Osteocyte (in vitro differentiated cells): ENCODE results near the gene CADM1. TPM values are rescaled to one million over a fixed set of nuclear protein-coding genes. Genes with fewer than 3 reads are reported as not detected.

ENCODE experiments used
- DNase-seq: peaks from one replicate; pipeline ENCODE4 v3.0.0; 2021; ENCODE audit warnings: mixed read lengths; ENCODE audit not compliant: unreplicated experiment; ENCODE audit errors: extremely low spot score
- H3K27ac Mint-ChIP-seq: one replicate; pipeline ENCODE4 v1.8.0; 2021; ENCODE audit warnings: mild to moderate bottlenecking, mixed read lengths; ENCODE audit not compliant: unreplicated experiment
- H3K27me3 Mint-ChIP-seq: one replicate; pipeline ENCODE4 v1.8.0; 2021; ENCODE audit warnings: mixed read lengths; ENCODE audit not compliant: unreplicated experiment
- H3K36me3 Mint-ChIP-seq: one replicate; pipeline ENCODE4 v1.8.0; 2021; ENCODE audit warnings: mixed read lengths; ENCODE audit not compliant: unreplicated experiment
- H3K4me1 Mint-ChIP-seq: one replicate; pipeline ENCODE4 v1.8.0; 2021; ENCODE audit warnings: mixed read lengths; ENCODE audit not compliant: unreplicated experiment
- H3K4me3 Mint-ChIP-seq: one replicate; pipeline ENCODE4 v1.8.0; 2021; ENCODE audit warnings: mild to moderate bottlenecking, moderate library complexity, mixed read lengths; ENCODE audit not compliant: unreplicated experiment
- H3K9me3 Mint-ChIP-seq: one replicate; pipeline ENCODE4 v1.8.0; 2021; ENCODE audit warnings: mixed read lengths; ENCODE audit not compliant: unreplicated experiment
- CTCF ChIP-seq: fragments of 200-600 bp; sonication (generic); IDR thresholded peaks from 2 replicates; pipeline ENCODE4 v1.5.0; 2021; ENCODE audit warnings: antibody characterized with exemption, mild to moderate bottlenecking, moderate library complexity
- total RNA-seq: library from RNA; stranded (reverse); gene quantifications from 2 replicates; pipeline ENCODE4 v1.2.1, GENCODE V29; 2021

Gene CADM1
- total RNA-seq, 1 donor from 2014 or later: 24.2 TPM

DNA sequence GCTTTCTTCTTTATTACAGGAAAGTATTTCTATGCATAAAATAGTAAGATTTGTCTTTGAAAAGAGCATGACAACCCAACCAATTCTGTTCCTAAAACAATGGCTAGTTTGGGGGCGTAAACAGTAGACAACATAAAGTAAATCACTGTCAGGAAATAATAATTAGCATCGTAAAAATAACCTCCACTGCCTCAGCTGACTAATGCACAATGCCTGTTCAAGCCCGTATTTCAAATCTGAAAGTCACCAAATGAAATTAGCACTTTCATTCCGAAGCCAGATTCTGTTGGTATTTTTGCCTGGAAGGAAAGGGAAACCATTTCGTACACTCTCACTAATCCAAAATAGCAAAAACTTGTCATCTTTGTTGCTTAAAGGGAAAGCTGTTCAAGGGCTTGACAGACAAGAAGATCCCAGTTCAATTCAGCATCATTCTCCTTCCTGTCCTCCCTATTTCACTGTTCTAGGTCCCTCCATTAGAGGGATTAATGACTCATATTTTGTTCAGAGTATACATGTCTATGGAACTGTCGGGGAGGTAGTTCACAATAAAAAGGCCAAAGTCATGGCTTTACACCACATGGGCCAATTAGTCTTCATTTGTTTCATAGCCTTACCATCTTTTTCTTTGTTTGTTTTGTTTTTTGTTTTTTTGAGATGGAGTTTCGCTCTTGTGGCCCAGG lies 154.7 kb downstream of the CADM1 start:
- Mint-ChIP-seq H3K4me1 (no peaks in the 10 kb centered on the region), H3K4me3 (no peak overlapping the region), H3K27ac (no peak overlapping the region), H3K36me3 (no peaks in the 10 kb centered on the region), H3K9me3 (no peaks in the 10 kb centered on the region), H3K27me3 (no peaks in the 10 kb centered on the region)
- DNase-seq: no peak
- no peak for TF ChIP-seq CTCF

GRCh38 chr11:115348416-115348815 lies 155.8 kb downstream of the CADM1 start:
- TF ChIP-seq CTCF: no peak
- H3K27me3 Mint-ChIP-seq: no peaks in the 10 kb centered on the region
- no peaks in the 10 kb centered on the region for H3K4me1 Mint-ChIP-seq
- H3K9me3 Mint-ChIP-seq: no peaks in the 10 kb centered on the region
- no peak overlapping the region for H3K4me3 Mint-ChIP-seq
- DNase-seq: no peak
- no peak overlapping the region for H3K27ac Mint-ChIP-seq
- no peaks in the 10 kb centered on the region for H3K36me3 Mint-ChIP-seq

- H3K4me1 Mint-ChIP-seq: no peaks in the 10 kb centered on the region
- no peaks in the 10 kb centered on the region for H3K36me3 Mint-ChIP-seq
- no peak overlapping the region for H3K27ac Mint-ChIP-seq
- H3K4me3 Mint-ChIP-seq: no peak overlapping the region
- no peaks in the 10 kb centered on the region for H3K9me3 Mint-ChIP-seq
- no peak for DNase-seq
- TF ChIP-seq CTCF: no peak
- H3K27me3 Mint-ChIP-seq: no peaks in the 10 kb centered on the region
Measured at GRCh38 chr11:115347106-115347505, 157.1 kb downstream of the CADM1 start.

- H3K36me3 Mint-ChIP-seq: no peaks in the 10 kb centered on the region
- no peaks in the 10 kb centered on the region for H3K27me3 Mint-ChIP-seq
- no peak for DNase-seq
- no peaks in the 10 kb centered on the region for H3K4me1 Mint-ChIP-seq
- H3K27ac Mint-ChIP-seq: no peak overlapping the region
- H3K4me3 Mint-ChIP-seq: no peak overlapping the region
- TF ChIP-seq CTCF: no peak
- H3K9me3 Mint-ChIP-seq: no peaks in the 10 kb centered on the region
Measured at GRCh38 chr11:115345840-115346239, 158.4 kb downstream of the CADM1 start.

- H3K4me1 Mint-ChIP-seq: no peaks in the 10 kb centered on the region
- DNase-seq: no peak
- no peaks in the 10 kb centered on the region for H3K36me3 Mint-ChIP-seq
- no peak for TF ChIP-seq CTCF
- H3K27me3 Mint-ChIP-seq: no peaks in the 10 kb centered on the region
- no peaks in the 10 kb centered on the region for H3K9me3 Mint-ChIP-seq
- no peak overlapping the region for H3K27ac Mint-ChIP-seq
- no peak overlapping the region for H3K4me3 Mint-ChIP-seq
Measured at GRCh38 chr11:115345361-115345760, 158.9 kb downstream of the CADM1 start.
